Neural cell (in vitro differentiated cells): ENCODE data around the gene PRKG1. TPM values are rescaled to one million over a fixed set of nuclear protein-coding genes. Genes with fewer than 3 reads are reported as not detected.

Experiments
- H2AFZ ChIP-seq: fragments of 200-600, 300-800 bp; sonication (generic), shearing (Covaris generic); 2 replicates; pipeline ENCODE4 v1.6.0; 2014; ENCODE audit warnings: low read depth, mild to moderate bottlenecking, antibody characterized with exemption, low read length, moderate library complexity
- H3F3A ChIP-seq: fragments of 200-600 bp; shearing (Covaris generic); 2 replicates; pipeline ENCODE4 v1.6.1; 2016; ENCODE audit warnings: mild to moderate bottlenecking, moderate library complexity, mixed read lengths, antibody characterized with exemption, low read length; ENCODE audit not compliant: insufficient read depth, poor library complexity, severe bottlenecking
- H3K27ac ChIP-seq: fragments of 200-600, 300-800 bp; sonication (generic), shearing (Covaris generic); 2 replicates; pipeline ENCODE4 v1.5.1; 2014; ENCODE audit warnings: mild to moderate bottlenecking, low read length, moderate library complexity
- H3K27me3 ChIP-seq: fragments of 300-800, 200-600 bp; sonication (generic), shearing (Covaris generic); 2 replicates; pipeline ENCODE4 v1.6.0; 2014; ENCODE audit warnings: mild to moderate bottlenecking, low read depth, low read length, moderate library complexity; ENCODE audit not compliant: insufficient read depth
- H3K36me3 ChIP-seq: fragments of 300-800, 200-600 bp; sonication (generic), shearing (Covaris generic); 2 replicates; pipeline ENCODE4 v1.5.1; 2014; ENCODE audit warnings: mild to moderate bottlenecking, antibody characterized with exemption, low read length, moderate library complexity; ENCODE audit not compliant: insufficient read depth
- H3K4me2 ChIP-seq: fragments of 300-800, 200-600 bp; sonication (generic), shearing (Covaris generic); 2 replicates; pipeline ENCODE4 v1.6.0; 2014; ENCODE audit warnings: mild to moderate bottlenecking, low read length
- H3K4me3 ChIP-seq: fragments of 300-800, 200-600 bp; sonication (generic), shearing (Covaris generic); 2 replicates; pipeline ENCODE4 v1.5.1; 2014; ENCODE audit warnings: mild to moderate bottlenecking, low read length, moderate library complexity
- H3K79me2 ChIP-seq: fragments of 200-600 bp; shearing (Covaris generic); replicated peaks from 2 replicates; pipeline ENCODE4 v1.6.0; 2014; ENCODE audit warnings: mild to moderate bottlenecking, low read length, moderate library complexity; ENCODE audit not compliant: insufficient read depth
- H3K9ac ChIP-seq: fragments of 300-800, 200-600 bp; sonication (generic), shearing (Covaris generic); 2 replicates; pipeline ENCODE4 v1.6.1; 2016; ENCODE audit warnings: mild to moderate bottlenecking, low read length, mixed read lengths
- H3K9me2 ChIP-seq: fragments of 200-600 bp; shearing (Covaris generic); 2 replicates; pipeline ENCODE4 v1.6.1; 2016; ENCODE audit warnings: mild to moderate bottlenecking, low read length, mixed read lengths; ENCODE audit not compliant: insufficient read depth
- H3K9me3 ChIP-seq: fragments of 200-600, 300-800 bp; sonication (generic), shearing (Covaris generic); 2 replicates; pipeline ENCODE4 v1.6.1; 2016; ENCODE audit warnings: mild to moderate bottlenecking, mixed run types, low read length, moderate library complexity, mixed read lengths
- H4K20me1 ChIP-seq: fragments of 200-600 bp; shearing (Covaris generic); 2 replicates; pipeline ENCODE4 v1.6.1; 2016; ENCODE audit warnings: mild to moderate bottlenecking, mixed run types; ENCODE audit not compliant: insufficient read depth
- CTCF ChIP-seq: fragments of 450-650 bp; IDR thresholded peaks from 2 replicates; pipeline ENCODE4 v1.5.1; 2014; ENCODE audit warnings: antibody characterized with exemption, mild to moderate bottlenecking, moderate library complexity; ENCODE audit not compliant: poor library complexity, severe bottlenecking
- EP300 ChIP-seq: fragments of 450-650 bp; conservative IDR thresholded peaks from 2 replicates; pipeline ENCODE4 v1.6.1; 2014; ENCODE audit warnings: antibody characterized with exemption, mild to moderate bottlenecking, moderate library complexity; ENCODE audit not compliant: poor library complexity, severe bottlenecking
- EZH2 ChIP-seq: fragments of 200-600, 300-800 bp; shearing (Covaris generic), sonication (generic); IDR thresholded peaks from 2 replicates; pipeline ENCODE4 v1.6.1; 2014; ENCODE audit warnings: antibody characterized with exemption, low read length, borderline replicate concordance, mild to moderate bottlenecking; ENCODE audit not compliant: insufficient read depth, poor library complexity, severe bottlenecking
- MXI1 ChIP-seq: fragments of 450-650 bp; conservative IDR thresholded peaks from 2 replicates; pipeline ENCODE4 v1.6.1; 2014; ENCODE audit warnings: antibody characterized with exemption, mild to moderate bottlenecking; ENCODE audit not compliant: poor library complexity, severe bottlenecking
- POLR2AphosphoS5 ChIP-seq: IDR thresholded peaks from 2 replicates; pipeline ENCODE4 v1.6.1; 2012
- RAD21 ChIP-seq: fragments of 450-650 bp; conservative IDR thresholded peaks from 2 replicates; pipeline ENCODE4 v1.6.1; 2014; ENCODE audit warnings: antibody characterized with exemption, mild to moderate bottlenecking, moderate library complexity
- REST ChIP-seq: IDR thresholded peaks from 2 replicates; pipeline ENCODE4 v1.6.1; 2012; ENCODE audit warnings: borderline replicate concordance
- SMC3 ChIP-seq: fragments of 450-650 bp; conservative IDR thresholded peaks from 2 replicates; pipeline ENCODE4 v1.6.1; 2014; ENCODE audit warnings: antibody characterized with exemption, mild to moderate bottlenecking, moderate library complexity; ENCODE audit not compliant: poor library complexity
- TAF1 ChIP-seq: IDR thresholded peaks from 2 replicates; pipeline ENCODE4 v1.6.1; 2012; ENCODE audit warnings: low read depth
- polyA plus RNA-seq: library from polyadenylated mRNA; depleted of rRNA; stranded (reverse); fragments of >200 nt; gene quantifications from 2 replicates; pipeline ENCODE4 v1.2.3, GENCODE V29; 2014

PRKG1 gene
- polyA plus RNA-seq, 1 donor from 2014 or later, result 2.2 TPM

GRCh38 chr10:52106011-52106410 is 1031.7 kb downstream of the PRKG1 start:
- Histone ChIP-seq H3K36me3 (no peaks in the 10 kb centered on the region), H3K9me2 (no peaks in the 10 kb centered on the region), H3F3A (no peaks in the 10 kb centered on the region), H3K27ac (no peak overlapping the region), H3K4me2 (no peak overlapping the region), H2AFZ (no peak overlapping the region), H3K79me2 (no peaks in the 10 kb centered on the region), H3K4me3 (no peak overlapping the region), H4K20me1 (no peaks in the 10 kb centered on the region), H3K27me3 (no peaks in the 10 kb centered on the region), H3K9me3 (no peaks in the 10 kb centered on the region), H3K9ac (no peak overlapping the region)
- TF ChIP-seq POLR2AphosphoS5 (no peak), TAF1 (no peak), RAD21 (no peak), MXI1 (no peak), CTCF (no peak), EZH2 (no peak), SMC3 (no peak), EP300 (no peak), REST (no peak)

DNA sequence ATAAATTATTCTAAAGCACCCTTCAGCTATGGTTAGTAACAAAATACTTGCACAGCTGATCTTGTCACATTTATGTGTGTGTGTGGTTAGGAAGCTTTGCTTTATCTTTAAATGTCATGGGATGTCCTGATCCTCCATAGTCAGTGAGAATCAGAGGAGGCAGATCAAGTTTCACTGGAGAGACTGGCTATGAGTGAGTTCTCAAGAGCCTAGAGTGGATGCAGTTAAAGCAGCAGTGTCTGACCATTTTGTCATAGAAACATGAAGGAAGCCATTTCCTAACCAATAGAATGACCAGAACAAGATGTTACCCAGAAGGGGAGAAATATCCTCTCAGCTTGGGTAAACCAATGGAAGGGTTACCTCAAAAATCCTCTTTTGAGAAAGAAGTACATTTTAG is 1032.6 kb downstream of the PRKG1 start:
- no peaks in the 10 kb centered on the region for H3F3A ChIP-seq
- H3K27me3 ChIP-seq, result no peaks in the 10 kb centered on the region
- no peak overlapping the region for H3K9ac ChIP-seq
- no peaks in the 10 kb centered on the region for H3K36me3 ChIP-seq
- H3K4me3 ChIP-seq, result no peak overlapping the region
- no peak overlapping the region for H2AFZ ChIP-seq
- no peaks in the 10 kb centered on the region for H4K20me1 ChIP-seq
- H3K27ac ChIP-seq, result no peak overlapping the region
- no peaks in the 10 kb centered on the region for H3K9me2 ChIP-seq
- TF ChIP-seq MXI1 (no peak), REST (no peak), EP300 (no peak), POLR2AphosphoS5 (no peak), TAF1 (no peak), SMC3 (no peak), CTCF (no peak), EZH2 (no peak), RAD21 (no peak)
- no peaks in the 10 kb centered on the region for H3K9me3 ChIP-seq
- H3K4me2 ChIP-seq, result no peak overlapping the region
- no peaks in the 10 kb centered on the region for H3K79me2 ChIP-seq
